Liver (tissue), 4 donors: Measurements from ENCODE around the gene CEP135. TPM values are rescaled to one million over a fixed set of nuclear protein-coding genes. Genes with fewer than 3 reads are reported as not detected.

ENCODE experiments used
- polyA plus RNA-seq, 2 donors: library from polyadenylated mRNA; stranded (reverse) in 1 of 2; unstranded in 1 of 2; fragments of 200-250 nt in 1 of 2; fragments of >200 nt in 1 of 2; fragmentation: Nextera tagmentation in 1 of 2; extraction: Ambion mirVana in 1 of 2; gene quantifications; one replicate each; pipeline versions ENCODE4 v1.2.1 to v1.2.3, GENCODE V29; 2013 to 2015
- total RNA-seq, 2 donors: library from RNA; depleted of rRNA; stranded (reverse); fragments of >200 nt; gene quantifications; one replicate each; pipeline ENCODE4 v1.2.3, GENCODE V29; 2014
- donor health status: healthy.
- donor health status: healthy.
- donor health status: healthy.

The CEP135 gene
- total and polyA plus RNA-seq, 4 donors: 0.47 to 9.8 (median 1.9) TPM

Other genes with a start within 250 kb of the CEP135 start
- gene EXOC1L, start 129.2 kb upstream of the CEP135 start, total RNA-seq: not detected
- gene EXOC1L, start 129.2 kb upstream of the CEP135 start, polyA plus RNA-seq: not detected
- 10 to 100 TPM; 10.3 to 18.0 TPM for gene EXOC1, start 95.3 kb upstream of the CEP135 start, total RNA-seq
- 1 to 10 TPM; 4.2 to 6.8 TPM for gene EXOC1, start 95.3 kb upstream of the CEP135 start, polyA plus RNA-seq